Measurements from ENCODE around the gene CHMP5.

The CHMP5 gene

DNA sequence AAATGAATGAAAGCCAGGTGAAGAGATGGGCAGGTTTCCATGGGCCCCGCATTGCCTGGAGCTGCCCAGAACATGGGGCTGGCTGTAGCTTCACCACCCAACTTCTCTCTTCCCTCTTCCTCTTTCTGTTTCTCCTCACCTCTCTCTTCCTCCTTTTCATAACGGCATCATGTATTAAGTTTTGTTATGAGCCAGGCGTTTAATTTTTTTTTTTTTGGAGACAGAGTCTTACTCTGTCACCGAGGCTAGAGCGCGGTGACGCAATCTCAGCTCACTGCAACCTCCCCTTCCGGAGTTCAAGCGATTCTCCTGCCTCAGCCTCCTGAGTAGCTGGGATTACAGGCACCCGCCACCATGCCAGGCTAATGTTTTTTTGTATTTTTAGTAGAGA is 37.8 kb upstream of the CHMP5 start:
- TF ChIP-seq, protein P1, sequence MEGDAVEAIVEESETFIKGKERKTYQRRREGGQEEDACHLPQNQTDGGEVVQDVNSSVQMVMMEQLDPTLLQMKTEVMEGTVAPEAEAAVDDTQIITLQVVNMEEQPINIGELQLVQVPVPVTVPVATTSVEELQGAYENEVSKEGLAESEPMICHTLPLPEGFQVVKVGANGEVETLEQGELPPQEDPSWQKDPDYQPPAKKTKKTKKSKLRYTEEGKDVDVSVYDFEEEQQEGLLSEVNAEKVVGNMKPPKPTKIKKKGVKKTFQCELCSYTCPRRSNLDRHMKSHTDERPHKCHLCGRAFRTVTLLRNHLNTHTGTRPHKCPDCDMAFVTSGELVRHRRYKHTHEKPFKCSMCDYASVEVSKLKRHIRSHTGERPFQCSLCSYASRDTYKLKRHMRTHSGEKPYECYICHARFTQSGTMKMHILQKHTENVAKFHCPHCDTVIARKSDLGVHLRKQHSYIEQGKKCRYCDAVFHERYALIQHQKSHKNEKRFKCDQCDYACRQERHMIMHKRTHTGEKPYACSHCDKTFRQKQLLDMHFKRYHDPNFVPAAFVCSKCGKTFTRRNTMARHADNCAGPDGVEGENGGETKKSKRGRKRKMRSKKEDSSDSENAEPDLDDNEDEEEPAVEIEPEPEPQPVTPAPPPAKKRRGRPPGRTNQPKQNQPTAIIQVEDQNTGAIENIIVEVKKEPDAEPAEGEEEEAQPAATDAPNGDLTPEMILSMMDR (conservative IDR thresholded peaks at IDR 0.05; ENCODE audit: control insufficient read depth, insufficient read depth, low read depth, low read length): no peak
- no peak overlapping the region for H3K4me3 ChIP-seq (ENCODE audit: control insufficient read depth, low read depth, low read length)
- DNase-seq (ENCODE audit: low read depth): no peak

DNA sequence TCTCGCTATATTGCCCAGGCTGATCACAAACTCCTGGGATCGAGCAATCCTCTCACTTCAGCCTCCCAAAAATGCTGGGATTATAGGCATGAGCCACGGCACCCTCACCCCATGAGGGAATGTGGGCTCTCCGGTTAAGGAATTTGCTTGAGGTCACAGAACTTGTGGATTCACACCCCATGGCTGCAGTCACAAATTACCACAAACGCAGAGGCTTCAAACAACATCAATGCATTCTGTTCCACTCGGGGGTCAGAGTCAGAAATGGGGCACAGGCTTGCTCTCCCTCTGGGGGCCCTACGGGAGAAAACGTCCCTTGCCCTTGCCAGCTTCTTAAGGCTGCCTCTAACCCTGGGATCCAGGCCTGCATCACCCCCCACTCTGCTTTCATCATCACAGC is 37.1 kb upstream of the CHMP5 start:
- TF ChIP-seq, protein P1 (conservative IDR thresholded peaks at IDR 0.05; ENCODE audit: control insufficient read depth, insufficient read depth, low read depth, low read length): no peak
- H3K4me3 ChIP-seq (ENCODE audit: control insufficient read depth, low read depth, low read length): no peak overlapping the region
- no peak for DNase-seq (ENCODE audit: low read depth)

DNA sequence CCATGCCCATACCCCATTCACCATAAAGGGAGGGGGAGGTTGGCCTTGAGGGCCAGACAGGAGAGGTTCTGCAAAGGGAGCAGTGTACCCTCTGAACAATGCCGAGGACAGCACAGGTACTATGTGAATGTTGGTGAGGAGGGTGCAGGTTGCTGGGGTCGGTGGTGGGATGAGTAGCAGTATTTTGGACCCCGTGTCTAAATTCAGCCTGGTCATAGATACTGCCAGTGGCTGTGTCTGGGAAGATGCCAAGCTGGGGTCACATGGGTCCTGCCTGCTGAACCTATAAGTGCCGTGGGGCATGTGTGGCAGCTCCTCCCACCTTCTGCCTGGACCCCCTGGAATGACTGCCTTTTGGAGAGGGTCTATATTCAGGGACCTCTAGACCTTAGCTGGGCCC is 36.2 kb upstream of the CHMP5 start:
- TF ChIP-seq, protein P1 (conservative IDR thresholded peaks at IDR 0.05; ENCODE audit: control insufficient read depth, insufficient read depth, low read depth, low read length): no peak
- H3K4me3 ChIP-seq (ENCODE audit: control insufficient read depth, low read depth, low read length): no peak overlapping the region
- no peak for DNase-seq (ENCODE audit: low read depth)

DNA sequence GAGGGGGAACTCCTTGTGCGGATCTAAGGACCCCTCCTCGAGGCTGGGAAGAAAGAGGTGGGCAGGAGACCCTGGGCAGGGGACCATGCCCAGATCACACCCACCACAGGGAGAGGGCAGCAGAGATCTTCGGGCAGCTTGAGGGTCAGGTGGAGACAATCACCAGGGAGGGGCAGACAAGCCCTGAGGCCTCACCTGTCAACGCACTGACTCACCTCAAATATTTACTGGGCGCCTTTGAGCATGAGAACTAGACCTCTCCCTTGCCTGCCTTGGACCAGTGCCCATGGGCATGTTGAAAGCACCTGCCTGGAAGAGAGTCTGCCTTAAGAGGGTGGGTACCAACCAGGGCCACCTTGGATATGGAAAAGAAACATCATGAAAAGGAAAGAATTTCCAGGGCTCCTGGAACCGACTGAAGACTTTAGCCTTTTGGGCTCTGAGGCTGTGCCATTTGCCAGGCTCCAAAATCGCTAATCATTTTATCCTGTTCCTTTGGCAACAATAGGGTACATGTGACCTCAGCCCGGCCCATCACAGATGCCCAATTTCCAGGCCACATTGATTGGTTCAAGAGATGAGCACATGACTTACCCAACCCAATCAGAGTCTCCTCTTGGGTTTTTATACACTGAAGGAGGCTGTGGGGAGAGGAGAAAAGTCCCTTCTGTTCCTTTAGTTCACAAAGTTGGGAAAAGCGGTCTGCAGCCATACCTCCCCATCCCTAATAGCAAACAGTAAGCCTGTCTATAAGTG is 35.3 kb upstream of the CHMP5 start:
- DNase-seq (ENCODE audit: low read depth): no peak
- no peak overlapping the region for H3K4me3 ChIP-seq (ENCODE audit: control insufficient read depth, low read depth, low read length)
- TF ChIP-seq, protein P1 (conservative IDR thresholded peaks at IDR 0.05; ENCODE audit: control insufficient read depth, insufficient read depth, low read depth, low read length): peak; percentile 5

DNA sequence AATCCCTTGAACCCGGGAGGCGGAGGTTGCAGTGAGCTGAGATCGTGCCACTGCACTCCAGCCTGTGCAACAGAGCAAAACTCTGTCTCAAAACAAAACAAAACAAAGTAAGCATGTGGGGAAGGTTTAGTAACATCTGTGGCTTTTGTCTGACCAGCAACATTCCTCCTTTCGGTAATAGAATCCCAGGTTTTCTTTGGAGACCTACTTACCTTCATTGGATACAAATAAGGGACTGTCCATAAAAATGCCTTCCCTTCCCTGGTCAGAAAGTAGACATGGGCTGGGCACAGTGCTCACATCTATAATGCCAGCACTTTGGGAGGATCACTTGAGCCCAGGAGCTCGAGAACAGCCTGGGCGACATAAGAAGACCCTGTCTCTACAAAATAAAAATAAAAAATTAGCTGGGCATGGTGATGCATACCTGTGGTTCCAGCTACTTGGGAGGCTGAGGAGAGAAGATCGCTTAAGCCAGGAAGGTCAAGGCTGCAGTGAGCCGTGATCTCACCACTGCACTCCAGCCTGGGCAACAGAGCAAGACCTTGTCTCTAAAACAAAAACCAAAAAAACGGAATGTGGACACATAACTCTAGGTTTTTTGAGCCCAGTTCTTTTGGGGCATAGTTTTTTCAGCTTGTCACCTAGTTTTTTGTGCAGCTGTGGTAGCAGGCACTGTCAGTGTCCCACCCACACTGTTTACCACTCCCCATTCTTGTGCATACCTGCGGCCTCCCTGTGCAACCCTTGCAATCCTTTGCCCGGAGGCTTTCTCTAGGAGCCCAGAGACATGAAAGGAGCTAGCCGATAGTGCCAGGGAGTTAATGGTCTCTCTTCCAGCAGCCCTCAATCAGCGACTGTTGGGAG is 33.9 kb upstream of the CHMP5 start:
- H3K4me3 ChIP-seq (ENCODE audit: control insufficient read depth, low read depth, low read length): no peak overlapping the region
- TF ChIP-seq, protein P1 (conservative IDR thresholded peaks at IDR 0.05; ENCODE audit: control insufficient read depth, insufficient read depth, low read depth, low read length): no peak
- no peak for DNase-seq (ENCODE audit: low read depth)

DNA sequence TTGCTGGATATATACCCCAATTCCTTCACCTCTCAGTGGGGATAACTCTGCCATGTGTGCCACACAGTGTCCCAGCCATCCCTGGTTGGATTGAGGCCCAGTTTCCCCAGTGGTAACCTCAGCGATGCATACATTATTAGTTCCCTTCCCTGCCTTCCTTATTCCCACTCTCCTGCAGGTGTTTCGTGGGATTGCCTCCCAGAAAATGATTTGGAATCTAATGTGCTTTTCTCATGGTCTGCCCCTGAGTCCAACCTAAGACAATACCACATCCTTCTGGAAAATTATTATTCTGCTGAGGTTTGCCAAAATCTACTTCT is 33.3 kb upstream of the CHMP5 start:
- no peak for DNase-seq (ENCODE audit: low read depth)
- no peak overlapping the region for H3K4me3 ChIP-seq (ENCODE audit: control insufficient read depth, low read depth, low read length)
- TF ChIP-seq, protein P1 (conservative IDR thresholded peaks at IDR 0.05; ENCODE audit: control insufficient read depth, insufficient read depth, low read depth, low read length): no peak
